Activated T-cell treated with anti-CD3 and anti-CD28 coated beads for 1 hour (primary cell): ENCODE measurements around the gene BLVRA.
A peak's percentile ranks its signal among the peaks of the same experiment; 100 is the strongest.

ENCODE experiments used
- DNase-seq: peaks from one replicate; pipeline ENCODE4 v3.0.0-alpha.2; 2020; ENCODE audit warnings: low read depth

BLVRA gene

GRCh38 chr7:43749383-43749940 is 9.0 kb upstream of the BLVRA start:
- no peak for DNase-seq

- DNase-seq, result no peak
Measured at GRCh38 chr7:43750016-43750887, 8.2 kb upstream of the BLVRA start.

- DNase-seq, result no peak
Measured at GRCh38 chr7:43752411-43752810, 6.1 kb upstream of the BLVRA start.

GRCh38 chr7:43753271-43753810 is 5.1 kb upstream of the BLVRA start:
- no peak for DNase-seq

GRCh38 chr7:43753843-43754242 is 4.6 kb upstream of the BLVRA start:
- no peak for DNase-seq

GRCh38 chr7:43754596-43754995 is 3.9 kb upstream of the BLVRA start:
- no peak for DNase-seq

- no peak for DNase-seq
Measured at GRCh38 chr7:43756368-43757072, 2.0 kb upstream of the BLVRA start.

- DNase-seq, result no peak
Measured at GRCh38 chr7:43757073-43757720, 1.3 kb upstream of the BLVRA start.

GRCh38 chr7:43758822-43759683 is 573 bp downstream of the BLVRA start:
- DNase-seq, result peak; percentile 17

- DNase-seq, result no peak
Measured at GRCh38 chr7:43760861-43761260, 2.4 kb downstream of the BLVRA start.

GRCh38 chr7:43761382-43761781 is 2.9 kb downstream of the BLVRA start:
- no peak for DNase-seq

GRCh38 chr7:43761938-43762692 is 3.6 kb downstream of the BLVRA start:
- DNase-seq, result no peak

- no peak for DNase-seq
Measured at GRCh38 chr7:43763183-43763582, 4.7 kb downstream of the BLVRA start.

GRCh38 chr7:43764039-43764761 is 5.7 kb downstream of the BLVRA start:
- DNase-seq, result peak; percentile 36

- DNase-seq, result no peak
Measured at GRCh38 chr7:43764807-43765491, 6.5 kb downstream of the BLVRA start.

- no peak for DNase-seq
Measured at GRCh38 chr7:43766564-43766963, 8.1 kb downstream of the BLVRA start.

- no peak for DNase-seq
Measured at GRCh38 chr7:43767311-43767710, 8.8 kb downstream of the BLVRA start.

- no peak for DNase-seq
Measured at GRCh38 chr7:43768201-43768886, 9.9 kb downstream of the BLVRA start.

- DNase-seq, result no peak
Measured at GRCh38 chr7:43768887-43769272, 10.4 kb downstream of the BLVRA start.
